Measurements from ENCODE around the gene STK11.

The STK11 gene, protein sequence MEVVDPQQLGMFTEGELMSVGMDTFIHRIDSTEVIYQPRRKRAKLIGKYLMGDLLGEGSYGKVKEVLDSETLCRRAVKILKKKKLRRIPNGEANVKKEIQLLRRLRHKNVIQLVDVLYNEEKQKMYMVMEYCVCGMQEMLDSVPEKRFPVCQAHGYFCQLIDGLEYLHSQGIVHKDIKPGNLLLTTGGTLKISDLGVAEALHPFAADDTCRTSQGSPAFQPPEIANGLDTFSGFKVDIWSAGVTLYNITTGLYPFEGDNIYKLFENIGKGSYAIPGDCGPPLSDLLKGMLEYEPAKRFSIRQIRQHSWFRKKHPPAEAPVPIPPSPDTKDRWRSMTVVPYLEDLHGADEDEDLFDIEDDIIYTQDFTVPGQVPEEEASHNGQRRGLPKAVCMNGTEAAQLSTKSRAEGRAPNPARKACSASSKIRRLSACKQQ

GRCh38 chr19:1205114-1206099 lies at the start of gene STK11:
Gene STK11, plus strand, starts transcription at chr19:1205778. Its CDS starts 1,136 bp downstream, at chr19:1206914.
- peak; percentile 100 for DNase-seq

- DNase-seq, result no peak
Measured at GRCh38 chr19:1156305-1156801, 49.2 kb upstream of the STK11 start.

- no peak for DNase-seq
Measured at GRCh38 chr19:1156830-1157615, 48.6 kb upstream of the STK11 start.

GRCh38 chr19:1157931-1158884 lies 47.4 kb upstream of the STK11 start:
- no peak for DNase-seq

DNA sequence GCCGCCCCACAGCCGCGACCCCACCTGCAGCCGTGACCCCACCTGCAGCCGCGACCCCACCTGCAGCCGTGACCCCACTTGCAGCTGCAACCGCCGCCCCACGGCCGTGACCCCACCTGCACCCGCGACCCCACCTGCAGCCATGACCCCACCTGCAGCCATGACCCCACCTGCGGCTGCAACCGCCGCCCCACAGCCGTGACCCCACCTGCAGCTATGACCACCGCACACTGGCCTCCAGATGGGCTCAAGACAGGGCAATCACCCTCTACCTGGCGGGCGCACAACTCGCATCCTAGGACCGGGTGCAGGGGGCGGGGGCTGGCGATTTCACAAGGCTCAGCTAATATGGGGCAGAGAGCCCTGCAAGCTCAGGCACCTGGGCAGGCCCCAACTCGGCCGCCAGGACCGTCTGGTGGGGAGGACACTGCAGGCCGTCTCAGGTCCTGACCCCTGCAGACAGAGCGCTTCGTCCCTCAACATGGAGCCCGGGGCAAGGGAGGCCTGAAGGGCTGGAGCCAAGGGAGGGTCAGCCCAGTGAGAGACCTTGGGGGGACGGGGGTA lies 46.6 kb upstream of the STK11 start:
- no peak for DNase-seq

DNA sequence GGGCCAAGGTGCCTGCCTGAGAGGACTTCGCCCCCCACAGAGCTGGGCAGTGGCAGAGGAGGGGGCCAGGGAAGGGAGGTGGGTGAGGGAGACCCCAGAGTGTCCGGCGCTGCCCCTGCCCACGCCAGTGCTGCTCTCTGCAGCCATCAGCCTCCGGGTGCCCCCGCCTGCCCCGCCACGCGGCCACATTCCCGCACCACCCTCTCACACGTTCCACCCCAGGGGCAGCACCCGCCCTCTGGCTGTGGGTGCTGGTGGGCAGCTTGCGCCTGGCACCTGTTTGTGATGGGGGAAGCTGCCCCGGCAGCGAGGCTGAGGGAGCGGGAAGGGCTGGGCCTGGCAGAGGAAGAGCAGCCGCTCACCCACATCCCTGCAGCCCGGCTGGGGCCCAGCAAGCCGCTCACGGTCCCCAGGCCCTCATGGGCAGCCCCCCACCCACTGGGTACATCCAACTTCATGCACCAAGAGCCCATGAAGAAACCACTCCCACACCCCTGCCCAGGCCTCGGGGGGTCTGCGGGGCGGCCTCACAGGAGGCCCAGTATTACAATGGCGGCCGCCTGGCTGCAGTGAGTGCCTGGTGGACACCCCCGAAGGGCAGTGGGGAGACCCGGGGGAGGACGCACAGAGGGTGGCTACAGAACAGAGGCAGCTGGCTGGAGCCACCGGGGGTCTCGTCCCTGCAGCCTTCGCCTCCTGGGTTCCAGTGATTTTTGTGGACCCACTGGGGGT lies 45.5 kb upstream of the STK11 start:
- no peak for DNase-seq

GRCh38 chr19:1161716-1162115 lies 43.9 kb upstream of the STK11 start:
- no peak for DNase-seq

DNA sequence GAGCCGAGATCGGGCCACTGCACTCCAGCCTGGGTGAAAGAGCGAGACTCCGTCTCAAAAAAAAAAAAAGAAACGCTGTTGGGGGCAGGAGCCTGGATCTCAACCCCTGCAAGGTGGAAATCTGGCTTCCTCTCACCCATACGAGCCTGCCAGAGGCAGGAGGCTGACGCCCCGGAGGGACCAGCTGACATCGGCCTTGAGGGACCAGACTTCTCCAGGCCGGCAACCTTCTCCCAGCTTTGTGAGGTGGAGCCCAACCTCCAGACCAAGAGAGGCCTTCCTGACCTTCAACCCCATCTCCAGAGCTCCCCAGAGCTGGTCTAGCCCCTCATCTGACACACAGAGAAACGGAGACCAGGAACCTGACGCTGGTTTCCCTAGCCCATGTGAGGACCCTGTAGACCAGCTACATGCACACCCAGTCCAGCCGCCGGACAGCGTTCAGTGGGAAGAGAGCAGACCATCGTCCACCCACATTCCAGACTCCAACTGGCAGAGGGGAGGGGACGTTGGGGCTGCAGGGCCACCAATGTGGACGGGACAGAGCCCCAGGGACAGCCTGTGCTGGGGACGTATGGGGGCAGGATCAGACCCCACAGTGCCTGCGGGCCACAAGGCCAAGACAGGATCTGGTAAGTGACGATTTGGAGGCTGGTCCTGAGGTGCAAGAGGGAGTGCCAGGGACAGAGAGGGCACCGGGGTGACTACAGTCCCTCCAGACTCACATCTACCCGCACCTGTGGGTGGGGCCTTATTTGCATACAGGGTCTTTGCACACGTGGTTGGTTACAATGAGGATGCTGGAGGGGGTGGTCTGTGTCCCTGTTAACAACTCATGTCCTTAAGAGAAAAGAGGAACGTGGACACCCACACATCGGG lies 42.9 kb upstream of the STK11 start:
- DNase-seq, result no peak

DNA sequence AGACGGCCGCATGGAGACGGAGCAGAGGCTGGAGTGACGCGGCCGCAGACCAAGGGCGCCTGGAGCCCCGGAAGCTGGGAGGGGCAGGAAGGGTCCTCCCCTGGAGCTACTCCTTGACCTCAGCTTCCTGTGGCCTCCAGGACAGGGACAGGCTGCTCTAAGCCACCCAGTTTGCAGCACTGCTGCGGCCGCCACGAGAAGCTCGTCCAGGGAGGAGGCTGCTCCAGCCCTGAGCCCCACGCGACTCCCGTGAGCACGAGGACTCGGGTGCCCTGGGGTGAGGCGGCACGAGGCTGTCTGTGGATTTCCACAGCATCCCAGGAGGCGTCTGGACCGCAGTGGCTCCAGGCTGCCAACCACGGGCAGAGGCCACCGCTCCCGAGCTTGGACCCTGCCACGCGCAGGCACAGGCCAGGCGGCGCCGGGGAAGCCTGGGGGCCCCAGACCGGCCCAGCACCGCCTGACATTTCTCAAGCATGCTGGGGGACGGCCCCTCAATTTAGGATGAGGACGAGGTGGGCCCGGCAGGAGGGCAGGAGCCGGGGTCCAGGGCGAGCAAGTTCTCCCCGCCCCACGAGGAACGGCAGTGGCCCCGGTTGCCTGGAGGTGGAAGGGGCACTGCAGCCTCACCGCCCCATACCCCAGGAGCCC lies 42.2 kb upstream of the STK11 start:
- no peak for DNase-seq

GRCh38 chr19:1163934-1164683 lies 41.5 kb upstream of the STK11 start:
- no peak for DNase-seq

GRCh38 chr19:1164684-1165531 lies 40.7 kb upstream of the STK11 start:
- no peak for DNase-seq

GRCh38 chr19:1166872-1167573 lies 38.6 kb upstream of the STK11 start:
- no peak for DNase-seq

DNA sequence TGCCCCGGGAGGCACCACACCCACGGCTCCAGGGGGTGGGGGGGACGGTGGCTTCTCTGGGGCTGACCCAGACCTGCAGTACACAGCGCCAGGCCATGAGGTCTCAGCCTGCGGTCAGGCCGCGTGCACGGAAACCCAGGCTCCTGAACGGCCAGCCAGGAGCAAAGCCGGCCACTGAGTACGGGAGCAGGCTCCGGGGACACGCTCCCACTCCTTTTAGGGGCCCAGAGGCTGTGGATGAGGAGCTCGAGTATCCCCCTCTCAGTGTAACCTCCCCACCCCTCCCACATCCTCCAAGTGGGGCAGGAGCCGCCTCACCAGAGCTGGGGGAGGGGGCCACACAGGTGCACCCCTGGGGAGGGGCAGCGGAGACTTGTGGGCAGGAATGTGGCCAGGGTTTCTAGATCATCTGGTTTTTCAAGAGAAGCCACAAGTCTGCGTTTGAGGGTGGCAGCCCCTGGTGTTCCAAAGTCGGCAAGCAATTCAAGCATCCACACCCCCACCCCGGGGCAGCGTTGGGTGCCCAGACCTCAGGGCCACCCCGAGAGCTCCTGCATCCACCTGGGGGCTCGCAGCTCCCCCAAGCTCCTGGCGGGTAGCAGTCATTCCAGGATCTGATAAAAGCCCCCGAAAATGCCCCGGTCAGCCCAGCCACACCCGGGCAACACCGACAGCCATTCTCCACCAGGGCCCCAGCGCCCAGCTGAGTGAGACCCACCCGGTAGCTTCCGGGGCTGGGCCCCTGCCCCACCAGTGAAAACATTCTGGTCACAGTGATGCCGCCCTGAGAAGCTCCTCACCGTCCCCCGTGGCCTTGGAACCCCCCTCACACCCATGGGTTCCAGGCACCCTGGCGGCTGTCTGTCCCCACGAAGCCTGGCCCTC lies 37.6 kb upstream of the STK11 start:
- no peak for DNase-seq

GRCh38 chr19:1168572-1169410 lies 36.8 kb upstream of the STK11 start:
- DNase-seq, result no peak
